Measurements from ENCODE around the gene PLXNA4.

PLXNA4 gene

DNA sequence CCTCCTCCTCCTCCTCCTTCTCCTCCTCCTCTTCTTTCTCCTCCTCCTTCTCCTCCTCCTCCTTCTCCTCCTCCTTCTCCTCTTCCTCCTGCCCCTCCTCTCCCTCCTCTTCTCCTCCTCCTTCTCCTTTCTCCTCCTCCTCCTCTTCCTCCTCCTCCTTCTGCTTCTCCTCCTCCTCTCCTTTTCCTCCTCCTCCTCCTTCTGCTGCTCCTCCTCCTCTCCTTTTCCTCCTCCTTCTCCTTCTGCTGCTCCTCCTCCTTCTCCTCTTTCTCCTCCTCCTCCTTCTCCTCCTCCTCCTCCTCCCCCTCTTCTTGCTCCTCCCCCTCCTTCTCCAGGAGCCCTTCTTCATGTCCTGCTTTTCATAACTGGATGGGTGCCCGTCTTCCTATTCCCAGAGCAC lies 12.2 kb downstream of the PLXNA4 start:
- no peak for DNase-seq (ENCODE audit: low read depth in 2 of 3, low spot score in 1 of 3)

DNA sequence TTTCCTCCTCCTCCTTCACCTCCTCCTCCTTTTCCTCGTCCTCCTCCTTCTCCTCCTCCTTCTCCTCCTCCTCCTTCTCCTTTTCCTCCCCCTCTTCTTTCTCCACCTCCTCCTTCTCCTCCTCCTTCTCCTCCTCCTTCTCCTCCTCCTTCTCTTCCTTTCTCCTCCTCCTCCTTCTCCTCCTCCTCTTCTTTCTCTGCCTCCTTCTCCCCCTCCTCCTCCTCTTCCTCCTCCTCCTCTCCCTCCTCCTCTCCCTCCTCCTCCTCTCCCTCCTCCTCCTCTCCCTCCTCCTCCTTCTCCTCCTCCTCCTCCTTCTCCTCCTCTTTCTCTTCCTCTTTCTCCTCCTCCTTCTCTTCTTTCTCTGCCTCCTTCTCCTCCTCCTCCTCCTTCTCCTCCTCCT lies 13.6 kb downstream of the PLXNA4 start:
- no peak for DNase-seq (ENCODE audit: low read depth in 2 of 3, low spot score in 1 of 3)

DNA sequence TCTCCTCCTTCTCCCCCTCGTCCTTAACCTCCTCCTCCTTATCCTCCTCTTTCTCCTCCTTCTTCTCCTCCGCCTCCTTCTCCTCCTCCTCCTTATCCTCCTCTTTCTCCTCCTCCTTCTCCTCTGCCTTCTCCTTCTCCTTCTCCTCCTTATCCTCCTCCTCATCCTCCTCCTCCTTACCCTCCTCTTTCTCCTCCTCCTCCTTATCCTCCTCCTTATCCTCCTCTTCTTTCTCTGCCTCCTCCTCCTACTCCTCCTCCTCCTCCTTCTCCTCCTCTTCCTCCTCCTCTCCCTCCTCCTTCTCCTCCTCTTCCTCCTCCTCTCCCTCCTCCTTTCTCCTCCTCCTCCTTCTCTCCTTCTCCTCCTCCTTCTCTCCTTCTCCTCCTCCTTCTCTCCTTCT lies 14.5 kb downstream of the PLXNA4 start:
- DNase-seq (ENCODE audit: low read depth in 2 of 3, low spot score in 1 of 3), result no peak

DNA sequence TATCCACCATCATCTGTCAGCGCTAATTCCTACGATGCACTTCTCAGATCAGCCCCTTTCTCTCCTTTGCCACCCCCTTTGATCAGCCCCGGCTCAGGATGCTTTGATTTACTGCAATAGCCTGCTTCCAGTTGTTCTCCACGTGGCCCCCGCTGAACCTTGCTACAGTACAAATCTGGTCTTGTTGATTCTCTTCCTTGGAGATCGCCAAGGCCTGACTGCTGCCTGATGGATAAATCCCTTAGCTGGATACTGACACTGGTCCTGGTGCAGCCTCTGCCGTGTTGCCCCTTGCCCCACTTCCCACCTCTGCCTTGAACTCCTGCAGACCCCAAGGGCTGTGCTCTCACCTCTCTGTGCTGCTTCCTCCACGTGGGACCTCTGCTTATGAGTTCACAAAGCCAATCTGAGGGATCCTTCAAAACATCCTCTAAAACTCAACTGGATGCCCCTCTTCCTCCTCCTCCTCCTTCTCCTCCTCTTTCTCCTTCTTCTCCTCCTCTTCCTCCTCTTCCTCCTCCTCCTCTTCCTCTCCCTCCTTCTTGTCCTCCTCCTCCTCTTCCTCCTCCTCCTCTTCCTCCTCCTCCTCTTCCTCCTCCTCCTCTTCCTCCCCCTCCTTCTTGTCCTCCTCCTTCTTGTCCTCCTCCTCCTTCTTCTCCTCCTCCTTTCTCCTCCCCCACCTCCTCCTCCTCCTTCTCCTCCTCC lies 15.3 kb downstream of the PLXNA4 start:
- DNase-seq (ENCODE audit: low read depth in 2 of 3, low spot score in 1 of 3), result no peak

DNA sequence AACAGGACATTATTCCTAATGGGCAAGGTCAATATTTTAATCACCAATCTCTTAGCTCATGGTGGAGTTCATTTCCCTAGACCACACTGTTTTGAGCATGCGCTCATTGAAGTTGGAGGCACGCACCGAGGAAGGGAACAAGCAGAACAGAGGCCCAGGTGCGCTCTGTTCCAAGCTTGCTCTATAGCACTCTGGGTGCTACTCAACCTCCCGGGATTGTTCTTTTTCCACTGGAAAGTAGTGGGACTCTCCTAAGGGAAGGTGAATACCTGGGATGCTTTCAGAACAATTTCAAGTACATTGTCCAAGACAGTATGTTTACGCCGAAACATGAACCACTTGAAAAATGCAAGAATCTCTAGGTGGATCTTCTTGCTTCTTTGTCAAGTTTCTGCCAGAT lies 16.2 kb downstream of the PLXNA4 start:
- no peak for DNase-seq (ENCODE audit: low read depth in 2 of 3, low spot score in 1 of 3)

DNA sequence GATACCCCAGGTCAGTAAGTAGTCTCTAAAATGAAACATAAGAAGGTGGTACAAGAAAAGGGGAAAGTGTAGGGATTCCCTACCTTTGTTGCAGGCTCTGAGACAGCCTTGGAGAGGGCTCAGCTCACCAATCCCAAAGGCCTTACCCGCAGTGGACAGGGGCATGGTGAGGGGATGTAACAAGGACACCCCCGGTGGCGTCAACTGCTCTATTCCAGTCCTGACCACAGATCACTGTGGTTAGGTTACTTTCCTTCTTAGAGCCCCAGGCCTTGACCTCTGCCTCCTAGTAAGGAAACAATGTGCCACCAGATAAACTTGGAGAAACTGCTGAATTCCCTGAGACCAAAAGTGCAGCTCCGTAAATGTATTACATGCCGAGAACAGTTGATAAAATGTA lies 17.5 kb downstream of the PLXNA4 start:
- no peak for DNase-seq (ENCODE audit: low read depth in 2 of 3, low spot score in 1 of 3)

DNA sequence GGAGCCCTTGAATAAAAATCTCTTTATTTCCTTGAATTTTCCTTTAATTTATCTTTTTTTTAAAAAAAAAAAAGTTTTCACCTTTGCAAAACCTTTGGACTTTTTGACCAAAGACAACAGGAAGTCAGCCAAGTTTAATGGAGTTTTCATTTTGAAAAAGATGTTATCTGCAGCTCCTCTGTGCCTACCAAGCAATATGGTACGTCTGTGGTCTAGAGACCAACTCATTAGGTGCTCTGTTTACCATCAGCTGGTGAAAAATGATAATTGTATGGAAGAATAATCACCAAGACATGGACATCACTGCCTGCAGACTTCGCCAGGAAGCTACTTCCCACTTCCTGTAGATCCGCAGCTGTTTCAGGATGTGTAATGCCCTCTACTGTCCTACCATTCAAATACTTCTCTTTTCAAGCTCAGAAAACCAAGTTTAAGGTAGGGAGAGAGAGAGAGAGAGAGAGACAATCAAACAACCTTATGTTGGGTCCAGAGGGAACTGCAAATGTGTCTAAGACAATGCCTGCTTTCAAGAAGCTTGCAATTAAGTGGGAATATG lies 18.7 kb downstream of the PLXNA4 start:
- no peak for DNase-seq (ENCODE audit: low read depth in 2 of 3, low spot score in 1 of 3)

DNA sequence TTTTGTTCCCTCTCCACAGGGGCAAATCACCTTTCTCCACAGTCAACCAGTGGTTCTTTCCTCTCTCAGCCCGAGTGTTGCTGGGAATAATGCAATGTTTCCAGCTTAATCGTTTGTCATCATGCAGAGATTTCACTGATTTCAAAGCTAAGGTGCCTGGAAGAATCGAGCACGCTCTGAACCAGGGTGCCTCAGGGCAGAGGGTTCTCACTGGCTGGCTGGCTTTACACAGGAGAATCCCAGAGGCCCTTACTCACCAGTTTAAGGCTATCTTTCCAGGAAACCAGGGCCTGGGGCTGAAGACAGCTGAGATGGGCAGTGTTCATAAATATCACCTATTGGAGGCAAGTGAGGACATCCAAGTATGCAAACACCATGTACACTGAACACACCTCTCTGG lies 21.8 kb downstream of the PLXNA4 start:
- no peak for DNase-seq (ENCODE audit: low read depth in 2 of 3, low spot score in 1 of 3)

DNA sequence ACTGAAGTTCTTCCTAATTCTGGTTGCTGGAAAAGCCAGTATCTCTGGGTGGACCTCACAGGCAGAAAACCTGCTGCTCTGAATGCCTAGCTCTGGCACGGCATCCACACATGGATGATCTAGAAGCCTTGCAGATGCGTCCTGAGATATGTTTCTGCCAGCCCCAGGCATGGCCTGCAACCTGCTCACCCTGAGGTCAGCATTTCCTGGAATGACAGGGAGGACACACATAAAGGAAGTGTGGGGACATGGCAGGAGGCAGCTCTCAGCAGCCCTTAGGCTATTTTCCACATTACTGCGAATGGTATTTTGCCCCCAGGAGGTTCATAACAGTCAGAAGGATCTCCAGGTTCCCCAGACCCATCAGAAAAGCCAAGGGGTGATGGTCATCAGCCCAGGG lies 23.2 kb downstream of the PLXNA4 start:
- no peak for DNase-seq (ENCODE audit: low read depth in 2 of 3, low spot score in 1 of 3)

DNA sequence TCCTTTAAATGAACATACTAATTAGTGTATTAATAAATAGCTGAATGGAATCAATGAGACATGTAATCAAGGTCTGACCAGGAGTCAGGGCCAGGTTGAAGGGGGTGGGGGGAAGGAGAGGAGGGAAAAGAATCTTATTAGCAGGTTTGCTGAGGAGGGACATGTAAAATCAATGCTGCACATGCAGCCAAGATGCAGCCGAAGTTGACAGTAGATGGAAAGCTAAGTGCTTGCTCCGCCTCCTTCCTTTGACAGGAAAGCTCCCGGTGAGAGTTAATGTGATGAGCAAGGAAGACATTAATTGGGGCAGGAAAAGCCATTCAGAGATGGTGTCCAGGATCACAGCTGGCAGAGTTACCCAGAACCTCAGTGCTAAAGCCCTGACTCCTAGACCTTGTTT lies 24.4 kb downstream of the PLXNA4 start:
- no peak for DNase-seq (ENCODE audit: low read depth in 2 of 3, low spot score in 1 of 3)

DNA sequence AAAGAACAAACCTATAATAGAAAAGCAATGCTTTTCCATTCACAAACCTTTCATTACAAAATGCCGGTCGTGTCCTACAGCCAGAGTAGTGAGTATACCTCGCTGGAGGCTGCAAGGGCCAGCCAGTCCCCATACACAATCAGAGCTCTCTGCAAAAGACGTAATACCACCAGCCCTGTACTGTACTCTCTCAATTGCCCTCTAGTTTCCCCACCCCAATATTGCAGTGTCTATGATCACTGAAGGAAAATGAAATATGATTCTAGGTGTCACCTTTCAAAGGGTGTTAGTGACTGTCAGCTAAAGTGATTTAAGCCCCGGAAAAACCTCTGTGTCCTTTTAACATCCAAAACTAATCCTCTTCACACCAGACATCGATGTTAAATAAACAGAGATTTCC lies 24.8 kb downstream of the PLXNA4 start:
- no peak for DNase-seq (ENCODE audit: low read depth in 2 of 3, low spot score in 1 of 3)

DNA sequence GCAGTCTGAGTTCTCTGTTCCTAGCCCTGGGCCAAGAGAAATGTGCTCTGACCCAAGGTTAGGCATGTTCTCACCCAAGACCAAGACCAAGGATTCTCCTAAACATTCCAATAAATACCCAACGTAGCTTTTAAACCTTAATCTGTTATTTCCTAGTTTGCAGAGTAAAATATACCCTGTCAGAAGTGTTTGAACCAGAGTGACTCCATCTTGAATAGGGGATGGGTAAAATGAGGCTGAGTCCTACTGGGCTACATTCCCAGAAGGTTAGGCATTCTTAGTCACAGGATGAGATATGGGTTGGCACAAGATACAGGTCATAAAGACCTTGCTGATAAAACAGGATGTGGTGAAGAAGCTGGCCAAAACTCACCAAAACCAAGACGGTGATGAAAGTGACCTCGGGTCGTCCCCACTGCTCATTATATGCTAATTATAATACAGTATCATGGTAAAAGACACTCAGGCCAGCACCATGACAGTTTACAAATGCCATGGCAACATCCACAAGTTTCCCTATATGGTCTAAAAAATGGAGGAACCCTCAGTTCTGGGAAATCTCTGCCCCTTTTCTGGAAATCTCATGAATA lies 27.7 kb downstream of the PLXNA4 start:
- DNase-seq (ENCODE audit: low read depth in 2 of 3, low spot score in 1 of 3), result peak in 2 of 3 donors; percentile 5 to 15

DNA sequence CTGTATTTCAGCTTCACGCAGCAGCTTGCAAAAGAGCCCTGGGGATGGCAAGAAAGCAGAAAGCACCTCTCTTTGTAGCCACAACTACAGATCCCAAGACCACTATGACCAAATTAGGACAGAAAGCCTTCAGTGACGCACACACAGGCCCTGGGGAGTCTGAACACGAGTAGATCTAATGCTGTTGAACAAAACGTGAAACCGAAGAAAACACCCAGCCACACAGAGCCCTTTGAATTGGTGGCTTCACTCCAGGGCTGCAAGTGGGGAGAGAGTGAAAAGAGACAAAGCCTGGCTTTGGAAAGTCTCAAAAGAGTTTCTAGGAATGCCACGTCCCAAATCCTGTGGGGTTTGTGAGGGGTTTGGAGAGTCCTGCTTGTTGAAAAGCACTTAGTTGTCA lies 28.4 kb downstream of the PLXNA4 start:
- DNase-seq (ENCODE audit: low read depth in 2 of 3, low spot score in 1 of 3), result no peak

DNA sequence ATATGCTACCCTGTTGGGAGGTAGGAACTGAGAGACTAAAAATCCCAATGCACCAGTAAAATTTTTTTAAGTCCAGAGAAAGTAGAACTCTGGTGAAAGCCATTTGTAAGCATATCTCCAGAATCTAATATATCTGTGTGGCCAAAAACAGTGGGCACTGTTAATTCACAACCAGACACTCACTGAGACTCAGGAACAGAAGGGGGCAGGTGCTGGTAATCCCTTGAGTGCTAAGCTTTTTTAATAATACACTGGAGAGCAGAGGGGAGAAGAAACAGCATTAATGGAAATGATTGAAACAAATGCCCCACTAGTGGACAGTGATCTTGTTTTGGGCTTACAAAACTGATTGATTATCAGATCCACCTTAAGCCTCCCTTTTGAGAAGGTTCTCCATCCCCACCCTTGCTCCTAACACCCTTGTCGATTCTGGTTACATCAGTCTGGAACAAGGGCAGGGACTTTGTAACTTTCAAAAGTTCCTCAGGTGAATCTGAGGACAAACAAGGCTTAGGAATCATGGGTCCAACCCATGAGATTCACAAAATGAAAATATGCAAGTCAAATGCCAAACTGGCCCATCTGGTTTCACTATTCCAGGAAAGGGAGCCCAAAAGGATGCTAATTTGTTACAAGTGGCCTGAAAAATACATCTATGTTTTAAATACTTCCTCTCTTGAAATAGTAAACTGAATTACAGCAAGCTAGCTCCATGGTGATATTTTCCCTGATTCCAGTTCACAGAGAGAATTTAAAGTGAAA lies 29.7 kb downstream of the PLXNA4 start:
- DNase-seq (ENCODE audit: low read depth in 2 of 3, low spot score in 1 of 3), result no peak

DNA sequence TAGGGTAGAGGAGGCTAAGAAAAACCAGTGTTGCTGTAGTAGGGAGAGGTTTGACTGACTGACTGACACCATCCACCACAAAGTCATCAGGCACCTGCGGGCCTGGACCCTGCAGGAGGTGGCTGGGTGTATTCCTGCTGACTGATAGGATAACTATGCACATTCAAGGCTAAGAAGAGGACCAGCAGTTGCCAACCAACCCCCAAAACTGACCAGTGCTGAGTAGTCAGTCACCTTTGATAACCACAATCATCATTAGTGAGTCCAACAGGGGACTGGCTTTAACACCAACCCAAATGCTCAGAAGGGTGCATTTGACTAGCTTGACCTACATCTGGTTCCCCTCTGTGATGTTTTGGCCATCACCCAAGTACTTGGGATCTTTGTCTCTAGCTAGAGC lies 30.5 kb downstream of the PLXNA4 start:
- no peak for DNase-seq (ENCODE audit: low read depth in 2 of 3, low spot score in 1 of 3)

DNA sequence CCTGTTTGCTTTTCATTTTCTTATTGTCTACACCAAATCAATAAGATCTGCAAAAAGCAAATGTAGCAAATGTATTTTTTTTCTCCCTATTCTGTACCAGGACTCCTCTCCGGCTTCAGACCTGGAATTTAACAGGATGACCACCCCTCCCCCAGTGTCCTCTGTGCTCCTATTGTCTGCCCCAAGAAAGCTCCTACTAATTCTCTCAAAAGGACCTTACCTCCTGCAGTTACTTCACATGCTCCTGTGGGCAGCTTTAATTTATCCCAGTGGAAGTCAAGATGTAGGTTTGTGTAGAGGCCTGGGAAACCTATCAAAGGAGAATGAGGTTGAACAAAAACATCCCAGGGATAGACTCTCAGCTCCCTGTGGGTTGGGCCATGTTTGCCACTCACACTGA lies 31.3 kb downstream of the PLXNA4 start:
- DNase-seq (ENCODE audit: low read depth in 2 of 3, low spot score in 1 of 3), result no peak

DNA sequence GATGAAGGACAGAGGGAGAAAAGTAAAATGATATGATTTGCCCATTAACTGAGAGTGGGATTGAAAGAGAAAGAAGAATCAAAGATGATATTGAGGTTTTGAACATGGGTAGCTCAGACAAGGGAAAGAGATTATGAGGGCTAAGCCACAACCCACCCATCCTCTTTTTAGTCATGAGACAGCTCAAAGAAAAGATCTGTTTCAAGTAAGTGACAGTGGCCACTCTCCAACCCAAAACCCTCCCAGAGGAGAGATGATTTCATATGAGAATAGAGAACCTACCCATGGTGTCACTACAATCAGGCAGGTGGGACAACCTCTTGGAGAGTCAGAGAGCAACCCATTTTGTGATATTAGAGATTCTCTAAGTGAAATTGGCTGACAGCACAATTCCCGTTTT lies 32.2 kb downstream of the PLXNA4 start:
- DNase-seq (ENCODE audit: low read depth in 2 of 3, low spot score in 1 of 3), result no peak

DNA sequence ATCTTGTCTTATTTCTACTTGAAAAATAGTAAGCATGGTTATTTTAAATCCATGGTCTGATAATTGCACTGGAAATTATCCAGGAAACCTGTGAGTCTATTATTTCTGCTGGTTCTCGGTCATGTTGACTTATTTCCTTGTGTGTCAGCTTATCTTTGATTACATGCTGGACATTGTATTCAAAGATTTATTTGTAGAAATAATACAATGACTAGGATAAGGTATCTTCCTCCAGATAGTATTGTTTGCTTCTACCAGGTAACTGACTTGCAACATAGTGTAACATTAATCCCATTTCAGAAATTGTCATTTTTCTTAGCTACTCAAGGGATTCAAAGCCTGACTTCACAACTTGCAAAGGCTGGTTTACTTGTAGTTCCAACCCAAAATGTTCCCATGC lies 33.4 kb downstream of the PLXNA4 start:
- DNase-seq (ENCODE audit: low read depth in 2 of 3, low spot score in 1 of 3), result no peak

DNA sequence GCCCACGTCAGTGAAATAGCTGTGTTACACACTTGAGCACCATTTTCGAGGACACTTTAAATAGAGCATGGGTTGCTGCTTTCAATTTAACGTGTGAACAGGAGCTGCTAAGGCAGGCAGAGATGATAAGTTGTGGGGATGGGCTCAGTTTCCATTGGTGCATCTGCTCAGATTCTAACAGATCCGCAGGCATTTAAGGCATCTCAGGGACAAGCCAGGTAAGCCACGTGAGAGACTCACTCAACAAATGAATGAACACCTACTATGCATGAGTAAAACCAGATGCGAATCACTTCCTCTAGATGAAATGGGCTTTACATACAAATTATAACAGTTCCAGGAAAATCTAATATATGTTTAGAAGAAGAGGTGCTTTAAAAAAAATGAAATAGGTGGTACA lies 34.6 kb downstream of the PLXNA4 start:
- no peak for DNase-seq (ENCODE audit: low read depth in 2 of 3, low spot score in 1 of 3)

DNA sequence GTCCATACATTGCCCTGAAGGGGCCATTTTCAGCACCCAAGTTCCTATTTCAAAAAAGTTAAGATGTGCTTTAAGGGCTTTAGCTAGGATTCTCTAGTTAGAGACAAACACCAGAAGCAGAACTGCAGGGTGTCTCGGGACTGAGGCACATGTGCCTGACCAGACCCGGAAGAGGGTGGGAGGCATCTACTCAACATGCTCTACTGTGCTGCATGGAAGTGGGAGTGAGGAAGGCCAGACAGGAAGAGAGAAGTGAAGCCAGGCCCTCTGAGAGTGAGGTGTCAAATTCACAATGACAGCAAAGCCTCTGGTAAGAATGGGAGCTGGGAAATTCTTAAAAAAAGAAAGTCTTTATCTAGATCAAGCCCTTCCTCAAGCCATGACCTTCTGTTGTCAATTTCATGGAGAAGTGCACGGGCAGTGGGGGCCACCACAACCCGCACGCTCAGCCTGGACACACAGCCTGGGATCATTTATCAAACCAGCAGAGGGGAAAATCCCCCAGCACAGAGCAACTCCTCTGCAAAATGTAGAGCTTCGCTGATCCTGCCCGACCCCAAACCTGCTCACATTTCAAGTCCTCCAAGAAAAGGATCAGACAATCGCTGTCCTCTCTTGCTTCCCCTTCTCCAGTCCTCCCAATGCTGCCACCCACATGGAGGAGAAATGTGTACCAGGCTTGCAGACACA lies 38.7 kb downstream of the PLXNA4 start:
- DNase-seq (ENCODE audit: low read depth in 2 of 3, low spot score in 1 of 3), result no peak

DNA sequence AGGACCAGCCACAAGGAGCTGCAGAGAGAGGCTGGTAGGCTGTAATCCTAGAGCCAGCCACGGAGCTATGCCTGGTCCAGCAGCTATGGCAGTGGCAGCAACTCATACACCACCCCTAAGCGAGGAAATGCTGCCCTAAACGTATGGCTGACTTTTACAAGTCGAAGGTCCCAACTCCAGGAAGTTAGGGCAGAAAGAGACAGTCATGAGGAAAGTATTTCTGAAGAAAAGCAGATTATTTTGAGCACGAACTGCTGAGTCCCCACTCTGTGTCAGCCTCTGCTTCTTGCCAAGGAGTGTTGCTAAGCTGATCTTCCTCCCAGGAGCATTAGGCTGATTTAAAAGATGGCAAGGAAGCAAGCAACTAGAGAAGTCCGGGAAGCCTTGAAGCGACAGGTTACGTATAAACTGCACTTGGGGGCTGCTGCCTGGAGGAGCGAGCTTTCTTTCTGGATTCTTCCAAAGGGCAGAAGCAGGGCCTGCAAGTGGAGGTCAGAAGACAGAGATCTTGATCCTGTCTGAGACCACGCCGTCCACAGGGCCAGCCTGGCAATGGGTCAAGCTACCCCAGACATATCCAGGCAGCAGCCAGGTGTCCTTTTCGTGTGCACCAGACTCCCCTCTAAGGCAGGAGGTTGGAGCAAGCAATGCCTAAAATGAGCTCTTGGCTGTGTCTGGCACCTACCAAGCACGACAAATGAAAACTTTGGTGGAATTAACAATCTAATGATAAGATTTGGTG lies 39.4 kb downstream of the PLXNA4 start:
- no peak for DNase-seq (ENCODE audit: low read depth in 2 of 3, low spot score in 1 of 3)
